ENCODE results near the gene DNASE2B. TPM values are rescaled to one million over a fixed set of nuclear protein-coding genes. Genes with fewer than 3 reads are reported as not detected.

Gene DNASE2B
- total and polyA plus RNA-seq, 12 donors: 0.10 to 1.2 (median 0.35) TPM; not detected in 4

GRCh38 chr1:84462118-84462517, 63.8 kb downstream of the DNASE2B start:
- DNase-seq: no peak
- 63 to 89% (median 76%) methylated on average over 1 of the region's 1 CpG for WGBS, 4 donors
- no peaks in the 10 kb centered on the region for H3K27me3 ChIP-seq

More at GRCh38 chr1:84462118-84462517, 63.8 kb downstream of the DNASE2B start:
- Histone ChIP-seq H3K4me3 (no peak overlapping the region), H3K36me3 (replicated peaks in 1 of 2) (no peaks in the 10 kb centered on the region), H3K27ac (no peak overlapping the region), H3K9me3 (replicated peaks in 1 of 3) (no peaks in the 10 kb centered on the region), H3K4me1 (replicated peaks in 1 of 2) (no peaks in the 10 kb centered on the region)
- intact Hi-C loops (cut with DNase I): no loop called here
- TF ChIP-seq, protein P1, sequence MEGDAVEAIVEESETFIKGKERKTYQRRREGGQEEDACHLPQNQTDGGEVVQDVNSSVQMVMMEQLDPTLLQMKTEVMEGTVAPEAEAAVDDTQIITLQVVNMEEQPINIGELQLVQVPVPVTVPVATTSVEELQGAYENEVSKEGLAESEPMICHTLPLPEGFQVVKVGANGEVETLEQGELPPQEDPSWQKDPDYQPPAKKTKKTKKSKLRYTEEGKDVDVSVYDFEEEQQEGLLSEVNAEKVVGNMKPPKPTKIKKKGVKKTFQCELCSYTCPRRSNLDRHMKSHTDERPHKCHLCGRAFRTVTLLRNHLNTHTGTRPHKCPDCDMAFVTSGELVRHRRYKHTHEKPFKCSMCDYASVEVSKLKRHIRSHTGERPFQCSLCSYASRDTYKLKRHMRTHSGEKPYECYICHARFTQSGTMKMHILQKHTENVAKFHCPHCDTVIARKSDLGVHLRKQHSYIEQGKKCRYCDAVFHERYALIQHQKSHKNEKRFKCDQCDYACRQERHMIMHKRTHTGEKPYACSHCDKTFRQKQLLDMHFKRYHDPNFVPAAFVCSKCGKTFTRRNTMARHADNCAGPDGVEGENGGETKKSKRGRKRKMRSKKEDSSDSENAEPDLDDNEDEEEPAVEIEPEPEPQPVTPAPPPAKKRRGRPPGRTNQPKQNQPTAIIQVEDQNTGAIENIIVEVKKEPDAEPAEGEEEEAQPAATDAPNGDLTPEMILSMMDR (IDR thresholded peaks at IDR 0.05): no peak
- TF ChIP-seq POLR2A (IDR thresholded peaks at IDR 0.05): no peak

Other genes with a start within 250 kb of the DNASE2B start
- 1 to 10 TPM; 1.3 to 8.0 (median 4.5) TPM for gene SAMD13, start 96.8 kb upstream of the DNASE2B start, total RNA-seq
- gene SAMD13, start 96.8 kb upstream of the DNASE2B start, polyA plus RNA-seq: 1 to 10 TPM; 1.0 to 5.9 (median 2.0) TPM
- 10 to 100 TPM; 23.4 to 48.0 (median 27.3) TPM for gene RPF1, start 80.8 kb downstream of the DNASE2B start, total RNA-seq
- gene RPF1, start 80.8 kb downstream of the DNASE2B start, polyA plus RNA-seq: 10 to 100 TPM; 12.4 to 66.9 (median 21.5) TPM
- gene SPATA1, start 107.9 kb downstream of the DNASE2B start, total RNA-seq: 1 to 10 TPM in 2 of 9 donors, under 1 TPM in 3, not detected in 4; 0.29 to 1.5 (median 0.91) TPM
- gene SPATA1, start 107.9 kb downstream of the DNASE2B start, polyA plus RNA-seq: under 1 TPM in 2 of 3 donors, not detected in 1; 0.48 to 0.71 TPM
- 10 to 100 TPM; 34.0 to 81.5 (median 72.4) TPM for gene GNG5, start 108.1 kb downstream of the DNASE2B start, total RNA-seq
- 100 to 1,000 TPM in 1 of 3 donors, 10 to 100 TPM in 2; 61.5 to 172 (median 76.8) TPM for gene GNG5, start 108.1 kb downstream of the DNASE2B start, polyA plus RNA-seq
- gene CTBS, start 176.0 kb downstream of the DNASE2B start, total RNA-seq: 10 to 100 TPM; 11.1 to 45.2 (median 28.9) TPM
- gene CTBS, start 176.0 kb downstream of the DNASE2B start, polyA plus RNA-seq: 10 to 100 TPM in 1 of 3 donors, 1 to 10 TPM in 2; 6.3 to 34.0 (median 8.3) TPM

Measured in adrenal gland (tissue), 12 donors.